Suprapubic skin (tissue), 4 donors: ENCODE measurements around the gene MAP1LC3B. TPM values are rescaled to one million over a fixed set of nuclear protein-coding genes. Genes with fewer than 3 reads are reported as not detected.

Source experiments
- DNase-seq, 2 donors: peaks; one replicate each; pipeline ENCODE4 v3.0.0-alpha.2; 2019; ENCODE audit warnings: low spot score in 2 of 2
- H3K27ac ChIP-seq: fragments of 200-600 bp; sonication (generic); one replicate; pipeline ENCODE4 v1.5.1; 2019
- H3K27me3 ChIP-seq: fragments of 200-600 bp; sonication (generic); one replicate; pipeline ENCODE4 v1.5.1; 2019
- H3K36me3 ChIP-seq: fragments of 200-600 bp; sonication (generic); one replicate; pipeline ENCODE4 v1.5.1; 2019
- H3K4me1 ChIP-seq: fragments of 200-600 bp; sonication (generic); one replicate; pipeline ENCODE4 v1.5.1; 2019
- H3K4me3 ChIP-seq: fragments of 200-600 bp; sonication (generic); one replicate; pipeline ENCODE4 v1.5.1; 2019; ENCODE audit warnings: mild to moderate bottlenecking
- H3K9me3 ChIP-seq: fragments of 200-600 bp; sonication (generic); one replicate; pipeline ENCODE4 v1.5.1; 2019
- EP300 ChIP-seq: sonication (generic); formaldehyde crosslinking; IDR thresholded peaks from one replicate; pipeline ENCODE4 v1.6.1; 2017; ENCODE audit warnings: antibody characterized with exemption
- POLR2A ChIP-seq, 2 donors: fragments of 450-650 bp; IDR thresholded peaks; one replicate each; pipeline ENCODE4 v1.6.1; 2017; ENCODE audit warnings: antibody characterized with exemption in 2 of 2, mild to moderate bottlenecking in 2 of 2, moderate library complexity in 2 of 2
- POLR2AphosphoS5 ChIP-seq, 3 donors: sonication (generic); formaldehyde crosslinking; IDR thresholded peaks; one replicate each; pipeline ENCODE4 v1.6.1; 2017; ENCODE audit warnings: antibody characterized with exemption in 3 of 3
- WGBS: methylation state at CpG from one replicate; pipeline ENCODE4 v1.1.5; 2018; 5-methylcytosine and 5-hydroxymethylcytosine counted together
- total RNA-seq, 4 donors: library from RNA; depleted of rRNA; stranded (reverse); fragments of >200 nt; gene quantifications; one replicate each; pipeline ENCODE4 v1.1.0, GENCODE V29; 2016
- TF ChIP-seq, protein P1 (sequence below), 2 donors: fragments of 200-600 bp in 1 of 2; fragments of 450-650 bp in 1 of 2; sonication (generic) in 1 of 2; IDR thresholded peaks; one replicate each; pipeline ENCODE4 v1.5.1; 2016 to 2019; ENCODE audit warnings: antibody characterized with exemption in 2 of 2, mild to moderate bottlenecking in 1 of 2, moderate library complexity in 1 of 2

Gene MAP1LC3B
- total RNA-seq, 4 donors from 2014 or later: 57.8 to 82.0 (median 71.3) TPM

DNA sequence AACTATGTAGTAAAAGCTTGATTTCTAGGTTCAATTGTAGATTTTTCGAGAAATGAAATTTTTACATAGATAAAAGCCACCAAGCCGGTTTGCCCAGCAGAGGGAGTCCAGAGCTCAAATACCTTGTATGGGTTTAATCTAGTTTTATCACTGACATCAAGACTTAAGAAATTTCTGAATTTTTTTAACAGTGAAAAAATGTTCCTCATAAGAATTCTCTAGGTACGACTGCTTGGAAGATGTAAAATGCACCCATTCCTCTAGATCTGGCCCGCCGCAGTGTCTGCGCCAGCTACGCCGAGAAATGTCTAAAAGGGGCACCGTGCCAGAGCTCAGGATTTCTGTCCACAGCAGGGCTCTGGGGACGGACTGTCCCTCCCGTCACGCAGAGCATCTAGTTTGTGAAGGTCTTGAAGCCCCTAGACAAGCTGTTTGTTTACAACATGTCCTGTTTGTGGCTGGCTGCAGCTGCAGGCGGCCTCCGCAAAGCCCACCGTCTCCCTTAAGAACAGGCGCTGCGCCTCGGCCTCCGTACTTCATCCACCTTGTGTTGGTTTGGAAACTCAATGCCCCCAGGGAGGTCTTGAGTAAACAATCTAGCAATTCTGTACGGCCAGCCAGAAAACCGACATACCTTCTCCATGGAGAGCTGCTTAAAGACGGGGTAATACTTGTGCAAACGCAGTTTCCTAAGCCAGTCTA is 24.8 kb downstream of the MAP1LC3B start:
- H3K4me3 ChIP-seq: no peak overlapping the region
- H3K4me1 ChIP-seq: no peaks in the 10 kb centered on the region
- H3K36me3 ChIP-seq: peaks cover 93% of the 10 kb centered on the region
- 82% methylated on average over 23 of the region's 23 CpGs for whole genome bisulfite sequencing
- TF ChIP-seq, protein P1, sequence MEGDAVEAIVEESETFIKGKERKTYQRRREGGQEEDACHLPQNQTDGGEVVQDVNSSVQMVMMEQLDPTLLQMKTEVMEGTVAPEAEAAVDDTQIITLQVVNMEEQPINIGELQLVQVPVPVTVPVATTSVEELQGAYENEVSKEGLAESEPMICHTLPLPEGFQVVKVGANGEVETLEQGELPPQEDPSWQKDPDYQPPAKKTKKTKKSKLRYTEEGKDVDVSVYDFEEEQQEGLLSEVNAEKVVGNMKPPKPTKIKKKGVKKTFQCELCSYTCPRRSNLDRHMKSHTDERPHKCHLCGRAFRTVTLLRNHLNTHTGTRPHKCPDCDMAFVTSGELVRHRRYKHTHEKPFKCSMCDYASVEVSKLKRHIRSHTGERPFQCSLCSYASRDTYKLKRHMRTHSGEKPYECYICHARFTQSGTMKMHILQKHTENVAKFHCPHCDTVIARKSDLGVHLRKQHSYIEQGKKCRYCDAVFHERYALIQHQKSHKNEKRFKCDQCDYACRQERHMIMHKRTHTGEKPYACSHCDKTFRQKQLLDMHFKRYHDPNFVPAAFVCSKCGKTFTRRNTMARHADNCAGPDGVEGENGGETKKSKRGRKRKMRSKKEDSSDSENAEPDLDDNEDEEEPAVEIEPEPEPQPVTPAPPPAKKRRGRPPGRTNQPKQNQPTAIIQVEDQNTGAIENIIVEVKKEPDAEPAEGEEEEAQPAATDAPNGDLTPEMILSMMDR (IDR thresholded peaks at IDR 0.05): peak; percentile 52 to 61
- no peak for TF ChIP-seq POLR2A (IDR thresholded peaks at IDR 0.05)
- H3K9me3 ChIP-seq: no peaks in the 10 kb centered on the region
- no peak overlapping the region for H3K27ac ChIP-seq
- peak in 1 of 2 donors; percentile 78 for DNase-seq
- no peaks in the 10 kb centered on the region for H3K27me3 ChIP-seq

DNA sequence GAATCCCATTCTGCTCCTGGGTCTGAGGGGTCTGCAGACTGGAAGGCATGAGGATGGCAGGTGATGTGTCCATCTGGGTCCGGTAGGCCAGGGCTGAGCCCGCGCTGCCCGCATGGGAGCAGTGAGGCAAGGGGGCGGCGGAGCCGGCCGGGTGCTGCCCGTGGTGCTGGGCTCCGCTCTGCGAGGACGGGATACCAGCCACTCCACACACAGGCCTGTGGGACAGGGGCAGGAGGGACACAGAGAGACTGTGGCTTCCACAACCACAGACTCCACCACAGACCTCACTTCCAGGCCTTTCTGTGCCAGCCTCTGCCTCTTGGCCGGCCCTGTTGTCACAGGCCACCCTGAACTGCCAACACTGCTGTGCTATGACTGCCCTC is 25.4 kb downstream of the MAP1LC3B start:
- 91% methylated on average over 1 of the region's 13 CpGs for WGBS
- H3K36me3 ChIP-seq: peaks cover 92% of the 10 kb centered on the region
- H3K4me1 ChIP-seq: no peaks in the 10 kb centered on the region
- no peak overlapping the region for H3K27ac ChIP-seq
- no peak for TF ChIP-seq POLR2AphosphoS5 (IDR thresholded peaks at IDR 0.05)
- TF ChIP-seq, protein P1 (IDR thresholded peaks at IDR 0.05): no peak
- no peaks in the 10 kb centered on the region for H3K9me3 ChIP-seq
- DNase-seq: peak in 1 of 2 donors; percentile 56
- H3K4me3 ChIP-seq: no peak overlapping the region
- H3K27me3 ChIP-seq: no peaks in the 10 kb centered on the region

DNA sequence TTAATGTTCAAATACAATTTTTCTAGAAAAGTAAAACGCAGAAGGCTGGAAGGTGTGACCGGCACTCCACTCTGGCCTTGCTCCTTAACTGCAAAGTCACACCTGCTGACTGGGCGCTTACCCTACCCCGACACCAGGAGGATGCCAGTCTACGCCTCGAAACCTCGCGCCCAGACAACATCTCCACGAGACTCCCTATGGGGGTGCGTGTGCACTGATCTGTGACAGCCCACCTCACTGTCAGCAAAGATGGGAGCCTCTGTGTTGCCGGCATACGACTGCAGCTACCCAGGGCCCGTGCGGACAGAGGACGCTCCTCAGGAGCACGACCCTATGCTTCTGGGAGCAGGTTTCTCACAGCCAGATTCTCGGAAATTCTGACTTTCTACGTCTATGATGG is 26.1 kb downstream of the MAP1LC3B start:
- TF ChIP-seq POLR2A (IDR thresholded peaks at IDR 0.05) (no peak), EP300 (no peak), POLR2AphosphoS5 (IDR thresholded peaks at IDR 0.05) (no peak)
- TF ChIP-seq, protein P1 (IDR thresholded peaks at IDR 0.05): no peak
- DNase-seq: peak in 1 of 2 donors; percentile 62
- Histone ChIP-seq H3K36me3 (peaks cover 92% of the 10 kb centered on the region), H3K4me1 (no peaks in the 10 kb centered on the region), H3K9me3 (no peaks in the 10 kb centered on the region), H3K27me3 (no peaks in the 10 kb centered on the region), H3K4me3 (no peak overlapping the region), H3K27ac (no peak overlapping the region)
- WGBS: 88% methylated on average over 14 of the region's 18 CpGs

DNA sequence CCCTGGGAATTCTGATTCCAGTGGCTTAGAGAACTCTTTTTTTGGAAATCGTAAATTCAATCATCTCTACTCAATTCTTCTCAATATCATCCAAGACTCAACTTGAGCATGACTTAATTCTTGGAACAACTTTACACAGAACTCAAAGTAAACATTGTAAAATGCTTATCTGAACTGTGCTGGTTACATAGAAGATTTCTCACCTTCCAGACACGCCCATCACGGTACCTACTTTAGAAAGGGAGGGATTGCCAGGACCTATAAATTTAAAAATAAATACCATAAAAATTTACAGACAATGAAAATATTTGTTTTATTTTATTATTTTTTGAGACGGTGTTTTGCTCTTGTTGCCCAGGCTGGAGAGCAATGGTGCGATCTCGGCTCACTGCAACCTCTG is 26.5 kb downstream of the MAP1LC3B start:
- Histone ChIP-seq H3K36me3 (peaks cover 92% of the 10 kb centered on the region), H3K27me3 (no peaks in the 10 kb centered on the region), H3K4me1 (no peaks in the 10 kb centered on the region), H3K4me3 (no peak overlapping the region), H3K27ac (no peak overlapping the region), H3K9me3 (no peaks in the 10 kb centered on the region)
- no peak for TF ChIP-seq POLR2A (IDR thresholded peaks at IDR 0.05)
- TF ChIP-seq, protein P1 (IDR thresholded peaks at IDR 0.05): no peak
- TF ChIP-seq POLR2AphosphoS5 (IDR thresholded peaks at IDR 0.05): no peak
- TF ChIP-seq EP300: no peak
- 71% methylated on average over 6 of the region's 6 CpGs for WGBS
- peak in 1 of 2 donors; percentile 4 for DNase-seq

DNA sequence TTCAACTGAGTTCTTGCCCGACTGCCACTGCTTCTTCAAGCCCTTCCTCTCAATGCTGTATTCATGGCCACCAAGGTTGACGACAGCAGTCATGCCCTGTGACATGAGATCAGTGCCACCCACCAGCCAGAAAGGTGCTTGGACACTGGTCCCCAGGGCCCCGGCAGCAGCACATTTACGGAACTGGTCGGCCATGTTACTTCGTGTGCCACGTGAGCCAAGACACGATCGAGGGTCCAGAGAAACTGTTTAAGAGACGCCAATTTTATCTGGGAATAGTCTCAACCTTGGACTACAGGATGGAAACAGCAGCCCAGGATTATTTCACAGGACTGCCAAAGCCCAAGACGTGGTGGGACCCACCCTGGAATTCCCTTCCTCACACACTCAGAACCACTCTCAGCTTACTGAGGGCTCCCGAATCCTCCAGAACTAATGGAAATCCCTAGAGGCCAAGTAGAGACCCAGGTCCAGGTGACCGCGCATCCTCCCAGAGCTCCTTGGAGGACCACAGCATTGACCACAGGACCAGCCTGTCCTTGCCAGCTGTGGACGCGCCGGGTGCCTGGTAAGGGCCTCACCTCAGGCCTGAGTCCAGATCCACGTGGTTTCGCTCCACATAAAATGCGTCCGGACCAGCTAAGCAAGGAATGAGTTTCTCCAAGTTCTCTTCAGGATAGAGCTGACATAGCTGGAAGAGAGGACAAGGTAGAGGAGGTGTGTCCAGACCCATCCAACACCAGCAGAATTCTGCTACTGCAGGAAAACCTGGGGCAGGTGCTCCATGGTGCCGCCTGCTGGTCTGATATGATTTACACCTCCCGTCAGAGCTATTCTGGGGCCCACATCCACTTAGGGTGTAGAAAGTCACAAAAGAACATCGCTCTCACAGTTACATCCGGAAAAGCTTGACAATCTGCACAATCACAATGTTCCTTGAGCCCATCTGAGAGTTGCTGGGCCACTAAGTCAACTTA is 28.2 kb downstream of the MAP1LC3B start:
- no peak overlapping the region for H3K4me3 ChIP-seq
- no peaks in the 10 kb centered on the region for H3K4me1 ChIP-seq
- H3K27ac ChIP-seq: no peak overlapping the region
- H3K9me3 ChIP-seq: no peaks in the 10 kb centered on the region
- peaks cover 77% of the 10 kb centered on the region for H3K36me3 ChIP-seq
- H3K27me3 ChIP-seq: no peaks in the 10 kb centered on the region
- TF ChIP-seq EP300 (no peak), POLR2AphosphoS5 (IDR thresholded peaks at IDR 0.05) (no peak), POLR2A (IDR thresholded peaks at IDR 0.05) (no peak)
- TF ChIP-seq, protein P1 (IDR thresholded peaks at IDR 0.05): no peak
- 94% methylated on average over 20 of the region's 25 CpGs for WGBS
- DNase-seq: no peak
